GM19324 (cell line): ENCODE data around the gene COL4A6.
"Not testable (repeated sequence)": the region's sequence is repeated elsewhere in the genome, so short reads cannot be mapped to it uniquely, and the experiment has no call there.

Source experiments
- ATAC-seq: cut with Tn5 transposase; IDR thresholded peaks from one replicate; pipeline ENCODE4 v1.9.1; 2021; ENCODE audit warnings: mild to moderate bottlenecking, moderate library complexity; ENCODE audit not compliant: unreplicated experiment, low FRiP score

Gene COL4A6

GRCh38 chrX:108412783-108413182 is 25.4 kb downstream of the COL4A6 start:
- ATAC-seq, result no peak

- no peak for ATAC-seq
Observed at GRCh38 chrX:108399418-108400165, 38.6 kb downstream of the COL4A6 start.

GRCh38 chrX:108397627-108398391 is 40.4 kb downstream of the COL4A6 start:
- ATAC-seq, result no peak

- no peak for ATAC-seq
Observed at GRCh38 chrX:108396986-108397385, 41.2 kb downstream of the COL4A6 start.

GRCh38 chrX:108396188-108396891 is 41.9 kb downstream of the COL4A6 start:
- no peak for ATAC-seq

- ATAC-seq, result not testable (repeated sequence)
Observed at GRCh38 chrX:108390976-108391717, 47.1 kb downstream of the COL4A6 start.

- ATAC-seq, result no peak
Observed at GRCh38 chrX:108384783-108385182, 53.4 kb downstream of the COL4A6 start.

GRCh38 chrX:108380222-108380621 is 58.0 kb downstream of the COL4A6 start:
- ATAC-seq, result no peak

- not testable (repeated sequence) for ATAC-seq
Observed at GRCh38 chrX:108376821-108377220, 61.4 kb downstream of the COL4A6 start.

GRCh38 chrX:108375591-108375990 is 62.6 kb downstream of the COL4A6 start:
- ATAC-seq, result not testable (repeated sequence)

- no peak for ATAC-seq
Observed at GRCh38 chrX:108366644-108367406, 71.4 kb downstream of the COL4A6 start.

GRCh38 chrX:108362026-108362425 is 76.2 kb downstream of the COL4A6 start:
- ATAC-seq, result no peak

- no peak for ATAC-seq
Observed at GRCh38 chrX:108361316-108361715, 76.9 kb downstream of the COL4A6 start.

GRCh38 chrX:108359806-108360602 is 78.2 kb downstream of the COL4A6 start:
- ATAC-seq, result no peak

GRCh38 chrX:108353452-108353851 is 84.8 kb downstream of the COL4A6 start:
- no peak for ATAC-seq

GRCh38 chrX:108349210-108349609 is 89.0 kb downstream of the COL4A6 start:
- ATAC-seq, result no peak

- ATAC-seq, result no peak
Observed at GRCh38 chrX:108348525-108348924, 89.7 kb downstream of the COL4A6 start.

GRCh38 chrX:108347800-108348199 is 90.4 kb downstream of the COL4A6 start:
- no peak for ATAC-seq

GRCh38 chrX:108344216-108344615 is 94.0 kb downstream of the COL4A6 start:
- no peak for ATAC-seq
